ENCODE results near the gene STK39. TPM values are rescaled to one million over a fixed set of nuclear protein-coding genes. Genes with fewer than 3 reads are reported as not detected.
A peak's percentile ranks its signal among the peaks of the same experiment; 100 is the strongest.

Gene STK39
- total RNA-seq, 2 experiments from 2014 or later: 27.3 to 28.8 TPM

DNA sequence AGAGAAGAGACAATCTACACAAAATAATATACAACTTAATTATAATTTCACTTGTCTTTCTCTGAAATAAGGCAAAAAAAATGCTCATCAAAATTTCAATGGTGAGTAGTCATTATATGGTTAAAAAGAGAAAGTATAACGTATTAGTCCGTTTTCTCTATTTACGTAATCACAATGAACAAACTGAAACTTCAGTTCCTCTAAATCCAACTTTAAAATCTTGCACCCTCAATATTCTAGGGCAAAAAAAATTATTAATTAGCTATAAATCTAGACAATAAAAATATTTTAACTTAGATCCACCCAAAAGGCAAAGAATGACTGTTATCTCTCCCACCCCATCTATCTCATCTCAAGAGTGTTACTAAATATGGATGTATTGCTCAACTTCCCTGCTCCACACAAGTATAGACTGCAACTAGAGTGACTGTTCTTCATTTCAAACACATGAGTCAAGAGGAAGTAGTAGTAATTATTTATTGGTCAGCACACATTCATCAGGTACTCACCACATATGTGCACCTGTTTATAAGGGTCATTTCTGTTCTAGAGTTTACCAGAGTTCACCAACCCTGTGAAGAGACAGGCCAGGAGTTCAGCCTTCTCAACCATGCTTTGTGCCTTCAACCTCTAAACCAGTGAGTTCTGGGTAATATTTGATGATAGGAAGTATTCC, 36.4 kb downstream of the STK39 start:
- Mint-ChIP-seq H3K9me3 (peaks cover 4% of the 10 kb centered on the region), H3K4me1 (peaks cover 22% of the 10 kb centered on the region), H3K27me3 (no peaks in the 10 kb centered on the region), H3K27ac (no peak overlapping the region), H3K4me3 (peak overlapping the region; percentile 11), H3K36me3 (peaks cover 27% of the 10 kb centered on the region)
- ATAC-seq (ENCODE audit: low read depth): peak; percentile 30
- POLR2A ChIA-PET: no interaction called here
- DNase-seq: no peak

DNA sequence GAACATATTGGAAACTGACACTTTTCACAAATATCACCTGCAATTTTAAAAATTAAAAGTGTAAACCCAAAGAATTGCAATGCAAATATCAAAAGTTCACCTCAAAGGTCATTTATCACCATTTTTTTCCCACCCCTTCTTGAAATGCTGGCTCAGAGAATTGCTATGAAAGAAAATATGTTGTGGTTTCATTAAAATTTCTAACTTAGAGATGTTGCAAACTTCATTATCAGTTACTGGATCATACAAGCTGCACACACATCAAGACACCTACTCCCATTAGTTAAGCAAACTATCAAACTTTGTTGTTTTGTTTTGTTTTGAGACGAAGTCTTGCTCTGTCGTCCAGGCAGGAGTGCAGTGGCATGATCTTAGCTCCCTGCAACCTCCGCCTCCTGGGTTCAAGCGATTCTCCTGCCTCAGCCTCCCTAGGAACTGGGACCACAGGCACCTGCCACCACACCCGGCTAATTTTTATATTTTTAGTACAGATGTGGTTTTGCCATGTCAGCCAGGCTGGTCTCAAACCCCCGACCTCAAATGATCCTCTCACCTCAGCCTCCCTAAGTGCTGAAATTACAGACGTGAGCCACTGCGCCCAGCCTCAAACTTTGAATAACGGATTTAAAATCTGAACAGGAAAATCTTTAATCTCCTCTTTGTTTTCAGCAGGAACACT, 37.0 kb downstream of the STK39 start:
- Mint-ChIP-seq H3K27ac (no peak overlapping the region), H3K36me3 (peaks cover 27% of the 10 kb centered on the region), H3K4me3 (no peak overlapping the region), H3K27me3 (no peaks in the 10 kb centered on the region), H3K4me1 (peaks cover 22% of the 10 kb centered on the region), H3K9me3 (peaks cover 5% of the 10 kb centered on the region)
- POLR2A ChIA-PET: no interaction called here
- ATAC-seq (ENCODE audit: low read depth) (no peak), DNase-seq (no peak)

DNA sequence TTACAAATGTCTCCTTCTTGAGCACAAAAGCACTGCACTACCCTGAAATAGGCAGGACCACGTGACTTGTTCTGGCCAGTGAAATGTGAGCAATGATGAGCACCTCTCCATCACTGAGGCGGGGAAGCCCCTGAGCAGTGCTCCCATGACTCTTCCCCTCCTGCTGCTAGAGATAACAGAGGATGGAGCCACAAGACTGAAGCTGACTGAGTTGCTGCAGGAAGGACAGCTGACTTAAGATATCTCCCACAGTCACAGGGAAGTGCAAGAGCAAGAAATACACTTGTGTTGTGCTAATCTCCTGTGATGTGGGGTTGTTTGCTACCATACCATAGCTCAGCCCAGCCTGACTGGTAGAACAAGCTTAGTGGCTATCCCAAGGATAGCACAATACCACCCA, 38.7 kb downstream of the STK39 start:
- no peak for ATAC-seq (ENCODE audit: low read depth)
- no peak for DNase-seq
- H3K27me3 Mint-ChIP-seq: no peaks in the 10 kb centered on the region
- H3K9me3 Mint-ChIP-seq: peaks cover 5% of the 10 kb centered on the region
- peaks cover 30% of the 10 kb centered on the region for H3K36me3 Mint-ChIP-seq
- H3K27ac Mint-ChIP-seq: no peak overlapping the region
- H3K4me3 Mint-ChIP-seq: no peak overlapping the region
- peaks cover 22% of the 10 kb centered on the region for H3K4me1 Mint-ChIP-seq
- POLR2A ChIA-PET: interaction anchor here (0.9 kb wide), 1 partner anchor 14 kb away, joined by 3 read pairs; no protein-coding TSS in a partner anchor

DNA sequence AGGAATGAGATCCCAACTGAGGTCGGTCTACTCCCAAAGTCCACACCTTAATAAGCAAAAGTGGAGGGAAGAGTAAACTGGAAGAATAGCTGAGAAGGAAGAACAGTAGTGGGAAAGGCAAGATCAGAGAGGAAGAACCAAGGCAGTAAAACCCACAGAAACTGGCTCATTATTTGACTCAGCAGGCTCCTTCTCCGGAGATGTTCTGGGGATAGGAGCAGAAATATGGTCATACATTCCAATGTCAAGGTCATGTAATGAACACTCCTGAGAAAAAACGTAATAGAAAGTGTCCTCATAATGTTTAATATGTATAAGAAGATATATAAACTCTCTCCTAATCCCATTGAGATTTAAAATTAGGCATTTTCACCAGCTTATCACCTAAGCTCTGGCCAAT, 39.5 kb downstream of the STK39 start:
- peaks cover 5% of the 10 kb centered on the region for H3K9me3 Mint-ChIP-seq
- no peak overlapping the region for H3K27ac Mint-ChIP-seq
- peaks cover 22% of the 10 kb centered on the region for H3K4me1 Mint-ChIP-seq
- DNase-seq (no peak), ATAC-seq (ENCODE audit: low read depth) (no peak)
- H3K4me3 Mint-ChIP-seq: no peak overlapping the region
- no peaks in the 10 kb centered on the region for H3K27me3 Mint-ChIP-seq
- H3K36me3 Mint-ChIP-seq: peaks cover 34% of the 10 kb centered on the region
- POLR2A ChIA-PET: no interaction called here

DNA sequence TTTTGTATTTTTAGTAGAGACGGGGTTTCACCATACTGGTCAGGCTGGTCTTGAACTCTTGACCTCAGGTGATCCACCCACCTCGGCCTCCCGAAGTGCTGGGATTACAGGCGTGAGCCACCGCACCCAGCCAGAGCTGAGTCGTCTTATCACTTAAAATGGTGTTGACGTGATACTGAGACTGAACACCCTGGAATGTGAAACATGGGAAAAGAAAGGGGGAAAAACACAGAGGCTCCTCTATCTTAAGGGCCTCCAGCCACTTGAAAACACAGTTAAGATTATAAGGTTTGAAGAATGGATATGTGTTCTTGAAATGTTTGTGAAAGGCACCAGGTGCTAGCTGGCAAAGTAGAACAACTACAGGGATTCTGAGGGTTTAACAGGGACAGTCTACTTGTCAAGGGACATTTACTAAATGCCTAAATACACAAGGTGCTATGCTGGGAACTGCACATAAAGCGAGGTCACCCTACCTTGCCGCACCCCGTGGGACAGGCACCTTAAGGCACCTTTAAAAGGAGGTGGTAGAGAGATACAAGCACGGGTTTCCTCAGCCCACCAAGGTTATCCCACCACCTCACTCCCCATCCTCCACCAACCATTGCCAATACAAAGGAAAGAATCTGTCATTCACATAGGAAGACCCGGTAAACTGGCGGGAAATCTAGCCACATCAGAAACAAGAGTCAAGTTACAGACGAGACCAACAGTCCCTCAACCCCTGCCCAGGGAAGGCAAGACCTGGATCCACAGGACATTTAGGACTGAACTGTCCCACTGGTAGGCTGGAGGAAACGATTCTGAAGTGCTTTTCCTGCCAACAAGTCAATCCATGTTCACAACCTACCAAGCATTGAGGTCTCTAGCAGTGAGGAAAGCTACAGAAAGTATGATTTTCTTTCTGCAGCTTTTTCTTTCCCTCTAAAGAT, 43.4 kb downstream of the STK39 start:
- DNase-seq (no peak), ATAC-seq (ENCODE audit: low read depth) (no peak)
- POLR2A ChIA-PET: no interaction called here
- Mint-ChIP-seq H3K27ac (no peak overlapping the region), H3K4me1 (peaks cover 4% of the 10 kb centered on the region), H3K36me3 (peaks cover 26% of the 10 kb centered on the region), H3K9me3 (peaks cover 4% of the 10 kb centered on the region), H3K27me3 (no peaks in the 10 kb centered on the region), H3K4me3 (no peak overlapping the region)

DNA sequence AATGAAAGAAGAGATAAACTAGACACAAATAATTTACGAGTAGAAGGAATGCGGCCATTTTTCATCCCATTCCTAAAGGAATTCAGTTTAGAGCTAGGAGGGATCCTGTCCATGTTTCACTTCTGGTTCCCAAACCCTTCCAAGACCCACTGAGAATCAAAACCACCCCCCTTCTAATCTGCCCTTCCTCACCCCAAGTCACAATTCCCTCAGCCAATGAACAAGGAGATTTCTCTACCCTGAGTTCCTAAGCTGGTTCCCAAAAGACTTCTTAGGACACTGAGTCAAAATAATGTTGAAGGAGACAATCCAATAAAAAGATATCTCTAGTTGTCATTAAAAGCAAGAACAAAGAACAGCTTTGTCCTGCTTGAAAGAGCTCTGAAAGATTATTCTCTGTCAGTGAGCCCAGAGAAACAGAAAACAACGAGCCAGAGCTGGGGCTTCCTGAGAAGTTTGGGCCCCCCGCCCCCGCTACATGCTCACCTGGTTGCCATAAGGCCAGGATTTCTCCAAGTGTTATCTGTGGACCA, 45.7 kb downstream of the STK39 start:
- H3K27me3 Mint-ChIP-seq: no peaks in the 10 kb centered on the region
- DNase-seq: no peak
- H3K9me3 Mint-ChIP-seq: peaks cover 2% of the 10 kb centered on the region
- no peak overlapping the region for H3K4me3 Mint-ChIP-seq
- peaks cover 5% of the 10 kb centered on the region for H3K4me1 Mint-ChIP-seq
- POLR2A ChIA-PET: interaction anchor here (0.8 kb wide), 1 partner anchor 26 kb away, joined by 3 read pairs; no protein-coding TSS in a partner anchor
- no peak for ATAC-seq (ENCODE audit: low read depth)
- peaks cover 17% of the 10 kb centered on the region for H3K36me3 Mint-ChIP-seq
- no peak overlapping the region for H3K27ac Mint-ChIP-seq

DNA sequence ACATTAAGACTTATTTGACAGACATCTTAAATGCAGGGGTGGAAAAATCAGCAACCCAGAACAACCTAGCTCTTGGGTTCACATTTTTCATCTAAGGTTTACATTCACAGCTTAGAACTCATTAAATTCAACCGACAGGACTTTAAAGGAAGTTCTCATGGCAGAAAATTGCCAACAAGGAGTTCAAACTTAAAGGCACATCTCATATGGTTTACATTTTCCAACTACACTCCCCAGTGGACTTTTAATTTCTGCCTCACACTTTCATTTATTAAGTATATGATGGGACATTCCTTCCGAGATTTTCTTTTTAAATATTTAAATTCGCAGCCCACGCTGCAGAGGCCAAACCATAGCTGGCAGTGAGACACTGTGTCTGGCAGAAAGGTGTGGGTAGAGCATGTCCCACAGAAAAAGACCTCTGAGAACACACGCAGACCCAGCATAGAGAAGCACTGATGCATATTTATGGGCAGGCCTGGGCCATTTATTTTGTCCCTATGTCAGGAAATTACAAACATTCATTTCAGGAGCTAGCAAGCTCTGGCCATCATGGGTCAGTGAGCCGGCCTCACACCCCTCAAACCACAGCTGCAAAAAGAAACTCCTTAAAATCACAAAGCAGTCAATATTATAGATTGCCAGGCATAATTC, 46.3 kb downstream of the STK39 start:
- no peak overlapping the region for H3K27ac Mint-ChIP-seq
- H3K9me3 Mint-ChIP-seq: peaks cover 2% of the 10 kb centered on the region
- ATAC-seq (ENCODE audit: low read depth): no peak
- H3K36me3 Mint-ChIP-seq: peaks cover 18% of the 10 kb centered on the region
- DNase-seq: no peak
- no peak overlapping the region for H3K4me3 Mint-ChIP-seq
- no peaks in the 10 kb centered on the region for H3K27me3 Mint-ChIP-seq
- H3K4me1 Mint-ChIP-seq: peaks cover 8% of the 10 kb centered on the region
- POLR2A ChIA-PET: interaction anchor here (0.8 kb wide), 1 partner anchor 25 kb away, joined by 3 read pairs; no protein-coding TSS in a partner anchor

DNA sequence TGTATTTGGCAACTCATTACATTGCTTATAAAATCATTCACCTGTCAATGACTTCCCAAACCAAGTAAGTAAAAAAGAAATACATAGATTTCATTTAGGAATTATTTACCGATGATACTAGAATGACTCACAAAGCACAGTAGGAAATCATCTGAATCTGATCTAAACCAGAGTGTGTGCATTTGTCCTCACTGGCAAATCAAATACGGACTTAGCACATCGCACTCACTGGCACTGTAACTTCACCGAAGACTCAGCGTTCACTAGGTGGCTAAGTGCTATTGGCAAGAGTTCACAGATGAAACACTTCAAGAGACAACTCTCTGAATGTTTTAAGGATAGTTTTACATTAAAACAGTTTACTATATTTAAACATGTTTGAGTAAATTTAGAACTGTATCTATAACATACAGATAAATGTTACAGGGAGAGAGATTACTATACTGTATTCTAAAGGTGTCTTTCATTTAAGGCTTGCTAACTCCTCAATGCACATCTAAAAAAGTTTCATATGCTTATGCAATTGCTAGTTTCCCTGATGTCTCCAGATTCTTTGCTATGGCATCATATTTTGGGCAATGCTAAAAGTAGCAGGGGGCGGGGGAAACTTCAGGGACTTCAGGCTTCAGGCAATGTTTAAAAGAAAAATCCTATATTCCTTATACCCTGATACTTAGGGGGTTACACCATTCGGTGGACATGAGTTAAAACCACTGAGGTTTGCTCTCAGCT, 48.8 kb downstream of the STK39 start:
- POLR2A ChIA-PET: no interaction called here
- ATAC-seq (ENCODE audit: low read depth) (no peak), DNase-seq (no peak)
- no peaks in the 10 kb centered on the region for H3K27me3 Mint-ChIP-seq
- peaks cover 25% of the 10 kb centered on the region for H3K4me1 Mint-ChIP-seq
- no peaks in the 10 kb centered on the region for H3K9me3 Mint-ChIP-seq
- no peak overlapping the region for H3K4me3 Mint-ChIP-seq
- peaks cover 12% of the 10 kb centered on the region for H3K36me3 Mint-ChIP-seq
- no peak overlapping the region for H3K27ac Mint-ChIP-seq

DNA sequence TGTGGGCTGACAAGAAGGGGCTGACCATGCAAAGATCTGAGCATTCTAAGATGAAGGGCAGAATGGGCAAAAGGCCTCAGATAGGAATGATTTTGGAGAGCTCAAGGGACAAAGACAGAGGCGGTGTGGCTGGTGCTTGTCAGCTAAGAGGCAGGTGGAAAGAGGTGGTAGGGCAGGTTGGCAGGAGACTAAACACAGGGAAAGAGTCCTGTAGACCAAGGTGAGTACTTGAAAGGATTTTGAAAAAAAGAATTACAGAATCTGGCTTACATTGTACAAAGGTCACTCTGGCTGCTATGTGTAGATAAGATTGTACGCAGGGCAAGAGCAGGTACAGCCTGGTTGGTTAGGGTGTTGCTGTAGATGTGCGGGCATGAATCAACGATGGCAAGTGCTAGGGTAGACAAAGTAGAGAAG, 50.6 kb downstream of the STK39 start:
- Mint-ChIP-seq H3K4me3 (no peak overlapping the region), H3K36me3 (peaks cover 6% of the 10 kb centered on the region), H3K4me1 (peaks cover 41% of the 10 kb centered on the region), H3K27me3 (no peaks in the 10 kb centered on the region), H3K27ac (no peak overlapping the region), H3K9me3 (no peaks in the 10 kb centered on the region)
- DNase-seq (no peak), ATAC-seq (ENCODE audit: low read depth) (no peak)
- POLR2A ChIA-PET: no interaction called here

DNA sequence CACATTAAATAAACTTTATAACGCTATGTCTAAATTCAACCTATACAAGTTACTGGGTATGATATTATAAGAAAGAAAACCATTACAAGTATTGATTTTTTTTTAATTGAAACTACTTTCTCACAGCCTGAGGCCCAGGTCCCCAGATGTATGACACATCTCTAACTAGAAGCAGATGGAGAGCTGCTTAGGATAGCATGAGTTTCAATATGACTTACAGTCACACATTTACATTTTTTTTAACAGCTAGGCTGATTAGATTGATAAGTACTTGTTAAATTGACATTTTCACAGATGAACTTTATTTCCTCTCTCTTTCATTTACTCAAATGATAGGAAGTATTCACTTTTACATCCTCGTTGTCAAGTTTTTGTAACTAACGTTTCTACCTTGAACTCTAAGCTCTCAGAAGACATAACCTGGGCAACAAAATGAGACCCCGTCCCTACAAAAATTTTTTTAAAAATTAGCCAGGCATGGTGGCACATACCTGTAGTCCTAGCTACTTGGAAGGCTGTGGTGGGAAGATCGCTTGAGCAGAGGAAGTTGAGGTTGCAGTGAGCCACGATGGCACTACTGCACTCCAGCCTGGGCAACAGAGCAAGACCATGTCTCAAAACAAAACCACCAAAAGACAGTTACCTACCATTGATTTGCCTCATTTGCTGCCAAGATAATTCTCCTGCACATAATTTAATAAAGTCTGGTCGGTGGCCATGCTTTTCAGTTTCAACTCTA, 52.4 kb downstream of the STK39 start:
- ATAC-seq (ENCODE audit: low read depth) (peak; percentile 75), DNase-seq (no peak)
- POLR2A ChIA-PET: interaction anchor here (0.7 to 2.2 kb wide), 3 partner anchors 14 to 727 kb away, joined by 3 to 9 read pairs (median 3); partner anchors contain the start of gene STK39
- Mint-ChIP-seq H3K4me3 (peak overlapping the region; percentile 67), H3K4me1 (peaks cover 49% of the 10 kb centered on the region), H3K36me3 (peaks cover 6% of the 10 kb centered on the region), H3K27ac (peak overlapping the region; percentile 87), H3K27me3 (no peaks in the 10 kb centered on the region), H3K9me3 (no peaks in the 10 kb centered on the region)

DNA sequence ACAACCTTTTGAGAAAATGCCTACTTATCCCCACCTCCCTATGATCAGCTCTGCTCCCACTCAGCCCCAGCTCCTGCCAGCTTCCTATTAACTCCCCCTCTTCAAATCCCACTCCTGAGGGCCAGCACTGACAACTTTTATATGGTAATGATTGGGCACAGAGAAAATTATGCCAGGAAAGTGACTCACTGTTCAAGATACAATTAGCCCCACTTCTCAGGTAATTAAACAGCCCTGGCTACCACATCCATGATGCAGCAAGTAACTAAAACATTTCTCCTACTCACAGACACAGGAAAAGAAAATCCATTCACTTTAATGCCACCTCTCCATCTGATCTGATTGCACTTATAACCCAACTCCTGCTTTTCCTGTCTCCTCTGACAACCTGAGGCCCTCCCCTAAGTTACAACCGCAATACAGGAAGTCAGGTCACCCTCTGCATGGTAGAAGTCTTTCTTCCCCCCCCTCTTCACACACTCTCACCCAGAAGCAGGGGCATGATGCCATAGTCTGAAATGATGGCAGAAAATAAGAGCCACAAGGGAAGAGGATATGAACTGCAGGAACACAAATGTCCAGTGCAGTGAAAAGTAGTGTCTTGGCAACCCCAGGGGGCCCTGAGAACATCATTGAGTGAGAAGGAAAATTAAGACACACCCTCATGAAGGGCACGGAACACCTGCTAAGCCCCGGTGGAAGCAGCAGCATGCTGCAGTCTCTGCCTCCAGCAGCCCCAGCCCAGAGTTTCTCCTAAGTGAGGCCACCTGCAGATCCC, 54.4 kb downstream of the STK39 start:
- H3K27ac Mint-ChIP-seq: peak overlapping the region; percentile 85
- no peaks in the 10 kb centered on the region for H3K9me3 Mint-ChIP-seq
- no peaks in the 10 kb centered on the region for H3K27me3 Mint-ChIP-seq
- POLR2A ChIA-PET: interaction anchor here (1.9 kb wide), 1 partner anchor 54 kb away, joined by 6 read pairs; the partner anchor contains the start of gene STK39
- DNase-seq (peak; percentile 40), ATAC-seq (ENCODE audit: low read depth) (peak; percentile 81)
- peaks cover 48% of the 10 kb centered on the region for H3K4me1 Mint-ChIP-seq
- peaks cover 6% of the 10 kb centered on the region for H3K36me3 Mint-ChIP-seq
- peak overlapping the region; percentile 72 for H3K4me3 Mint-ChIP-seq
